ENCODE data around the gene KLHL17.
A peak's percentile ranks its signal among the peaks of the same experiment; 100 is the strongest.
"Not testable (repeated sequence)": the region's sequence is repeated elsewhere in the genome, so short reads cannot be mapped to it uniquely, and the experiment has no call there.

KLHL17 gene

GRCh38 chr1:970973-971730 is 10.8 kb downstream of the KLHL17 start:
- Histone ChIP-seq H3K4me3 (ENCODE audit: low read length in 2 of 2) (no peak overlapping the region), H3K9ac (ENCODE audit: low read length in 2 of 2) (no peak overlapping the region), H3K4me1 (ENCODE audit: control insufficient read depth, insufficient read depth, low read length) (peaks cover 23% of the 10 kb centered on the region), H3K36me3 (ENCODE audit: control insufficient read depth in 2 of 2, insufficient read depth in 2 of 2, low read length in 2 of 2) (no peaks in the 10 kb centered on the region), H3K27me3 (ENCODE audit: control insufficient read depth in 1 of 2, insufficient read depth in 2 of 2, low read length in 2 of 2) (peaks cover 45 to 66% of the 10 kb centered on the region in 2 donors), H3K27ac (ENCODE audit: low read length) (no peak overlapping the region), H3K9me3 (ENCODE audit: control insufficient read depth in 2 of 2, low read length in 2 of 2) (no peaks in the 10 kb centered on the region)

- Histone ChIP-seq H3K9me3 (ENCODE audit: control insufficient read depth in 2 of 2, low read length in 2 of 2) (no peaks in the 10 kb centered on the region), H3K27me3 (ENCODE audit: control insufficient read depth in 1 of 2, insufficient read depth in 2 of 2, low read length in 2 of 2) (peaks cover 45 to 68% of the 10 kb centered on the region in 2 donors), H3K27ac (ENCODE audit: low read length) (no peak overlapping the region), H3K9ac (ENCODE audit: low read length in 2 of 2) (no peak overlapping the region), H3K36me3 (ENCODE audit: control insufficient read depth in 2 of 2, insufficient read depth in 2 of 2, low read length in 2 of 2) (no peaks in the 10 kb centered on the region), H3K4me3 (ENCODE audit: low read length in 2 of 2) (no peak overlapping the region), H3K4me1 (ENCODE audit: control insufficient read depth, insufficient read depth, low read length) (peaks cover 19% of the 10 kb centered on the region)
Observed at GRCh38 chr1:971751-972506, 11.5 kb downstream of the KLHL17 start.

GRCh38 chr1:972726-973458 is 12.5 kb downstream of the KLHL17 start:
- Histone ChIP-seq H3K9ac (ENCODE audit: low read length in 2 of 2) (no peak overlapping the region), H3K27me3 (ENCODE audit: control insufficient read depth in 1 of 2, insufficient read depth in 2 of 2, low read length in 2 of 2) (peaks cover 38 to 64% of the 10 kb centered on the region in 2 donors), H3K27ac (ENCODE audit: low read length) (no peak overlapping the region)

GRCh38 chr1:973459-974292 is 13.3 kb downstream of the KLHL17 start:
- no peaks in the 10 kb centered on the region for H3K9me3 ChIP-seq (ENCODE audit: control insufficient read depth in 2 of 2, low read length in 2 of 2)
- H3K36me3 ChIP-seq (ENCODE audit: control insufficient read depth in 2 of 2, insufficient read depth in 2 of 2, low read length in 2 of 2): no peaks in the 10 kb centered on the region
- H3K4me1 ChIP-seq (ENCODE audit: control insufficient read depth, insufficient read depth, low read length): peaks cover 12% of the 10 kb centered on the region
- no peak overlapping the region for H3K9ac ChIP-seq (ENCODE audit: low read length in 2 of 2)
- H3K4me3 ChIP-seq (ENCODE audit: low read length in 2 of 2): no peak overlapping the region
- no peak overlapping the region for H3K27ac ChIP-seq (ENCODE audit: low read length)
- peaks cover 30 to 59% of the 10 kb centered on the region in 2 donors for H3K27me3 ChIP-seq (ENCODE audit: control insufficient read depth in 1 of 2, insufficient read depth in 2 of 2, low read length in 2 of 2)

More at GRCh38 chr1:972726-973458, 12.5 kb downstream of the KLHL17 start:
- Histone ChIP-seq H3K9me3 (ENCODE audit: control insufficient read depth in 2 of 2, low read length in 2 of 2) (no peaks in the 10 kb centered on the region), H3K4me1 (ENCODE audit: control insufficient read depth, insufficient read depth, low read length) (peaks cover 12% of the 10 kb centered on the region), H3K4me3 (ENCODE audit: low read length in 2 of 2) (no peak overlapping the region), H3K36me3 (ENCODE audit: control insufficient read depth in 2 of 2, insufficient read depth in 2 of 2, low read length in 2 of 2) (no peaks in the 10 kb centered on the region)

GRCh38 chr1:974293-974640 is 13.9 kb downstream of the KLHL17 start:
- H3K9me3 ChIP-seq (ENCODE audit: control insufficient read depth in 2 of 2, low read length in 2 of 2): no peaks in the 10 kb centered on the region
- H3K27me3 ChIP-seq (ENCODE audit: control insufficient read depth in 1 of 2, insufficient read depth in 2 of 2, low read length in 2 of 2): peaks cover 25 to 57% of the 10 kb centered on the region in 2 donors
- H3K9ac ChIP-seq (ENCODE audit: low read length in 2 of 2): no peak overlapping the region
- H3K27ac ChIP-seq (ENCODE audit: low read length): no peak overlapping the region
- H3K4me1 ChIP-seq (ENCODE audit: control insufficient read depth, insufficient read depth, low read length): peaks cover 12% of the 10 kb centered on the region
- no peak overlapping the region for H3K4me3 ChIP-seq (ENCODE audit: low read length in 2 of 2)
- no peaks in the 10 kb centered on the region for H3K36me3 ChIP-seq (ENCODE audit: control insufficient read depth in 2 of 2, insufficient read depth in 2 of 2, low read length in 2 of 2)

- H3K9me3 ChIP-seq (ENCODE audit: control insufficient read depth in 2 of 2, low read length in 2 of 2): no peaks in the 10 kb centered on the region
- H3K27ac ChIP-seq (ENCODE audit: low read length): no peak overlapping the region
- no peaks in the 10 kb centered on the region for H3K36me3 ChIP-seq (ENCODE audit: control insufficient read depth in 2 of 2, insufficient read depth in 2 of 2, low read length in 2 of 2)
- H3K9ac ChIP-seq (ENCODE audit: low read length in 2 of 2): no peak overlapping the region
- H3K4me1 ChIP-seq (ENCODE audit: control insufficient read depth, insufficient read depth, low read length): peaks cover 12% of the 10 kb centered on the region
- peaks cover 20 to 57% of the 10 kb centered on the region in 2 donors for H3K27me3 ChIP-seq (ENCODE audit: control insufficient read depth in 1 of 2, insufficient read depth in 2 of 2, low read length in 2 of 2)
- no peak overlapping the region for H3K4me3 ChIP-seq (ENCODE audit: low read length in 2 of 2)
Observed at GRCh38 chr1:974687-975328, 14.4 kb downstream of the KLHL17 start.

GRCh38 chr1:975365-975764 is 15.0 kb downstream of the KLHL17 start:
- Histone ChIP-seq H3K9ac (ENCODE audit: low read length in 2 of 2) (no peak overlapping the region), H3K36me3 (ENCODE audit: control insufficient read depth in 2 of 2, insufficient read depth in 2 of 2, low read length in 2 of 2) (no peaks in the 10 kb centered on the region), H3K9me3 (ENCODE audit: control insufficient read depth in 2 of 2, low read length in 2 of 2) (no peaks in the 10 kb centered on the region), H3K27me3 (ENCODE audit: control insufficient read depth in 1 of 2, insufficient read depth in 2 of 2, low read length in 2 of 2) (peaks cover 16 to 52% of the 10 kb centered on the region in 2 donors), H3K27ac (ENCODE audit: low read length) (no peak overlapping the region), H3K4me3 (ENCODE audit: low read length in 2 of 2) (peak overlapping the region in 1 of 2 donors; percentile 77), H3K4me1 (ENCODE audit: control insufficient read depth, insufficient read depth, low read length) (peaks cover 12% of the 10 kb centered on the region)

- peaks cover 12% of the 10 kb centered on the region for H3K4me1 ChIP-seq (ENCODE audit: control insufficient read depth, insufficient read depth, low read length)
- H3K27ac ChIP-seq (ENCODE audit: low read length): peak overlapping the region; percentile 69
- no peaks in the 10 kb centered on the region for H3K36me3 ChIP-seq (ENCODE audit: control insufficient read depth in 2 of 2, insufficient read depth in 2 of 2, low read length in 2 of 2)
- H3K9me3 ChIP-seq (ENCODE audit: control insufficient read depth in 2 of 2, low read length in 2 of 2): no peaks in the 10 kb centered on the region
- peak overlapping the region; percentile 31 to 77 for H3K4me3 ChIP-seq (ENCODE audit: low read length in 2 of 2)
- H3K9ac ChIP-seq (ENCODE audit: low read length in 2 of 2): peak overlapping the region in 1 of 2 donors; percentile 60
- H3K27me3 ChIP-seq (ENCODE audit: control insufficient read depth in 1 of 2, insufficient read depth in 2 of 2, low read length in 2 of 2): peaks cover 12 to 46% of the 10 kb centered on the region in 2 donors
Observed at GRCh38 chr1:975896-976683, 15.7 kb downstream of the KLHL17 start.

- not testable (repeated sequence) for H3K9ac ChIP-seq (ENCODE audit: low read length in 2 of 2); H3K9me3 ChIP-seq (ENCODE audit: control insufficient read depth in 2 of 2, low read length in 2 of 2); H3K4me3 ChIP-seq (ENCODE audit: low read length in 2 of 2); H3K36me3 ChIP-seq (ENCODE audit: control insufficient read depth in 2 of 2, insufficient read depth in 2 of 2, low read length in 2 of 2); H3K27ac ChIP-seq (ENCODE audit: low read length)
- Histone ChIP-seq H3K27me3 (ENCODE audit: control insufficient read depth in 1 of 2, insufficient read depth in 2 of 2, low read length in 2 of 2) (peaks cover 10 to 40% of the 10 kb centered on the region in 2 donors), H3K4me1 (ENCODE audit: control insufficient read depth, insufficient read depth, low read length) (peaks cover 12% of the 10 kb centered on the region)
Observed at GRCh38 chr1:976791-977190, 16.4 kb downstream of the KLHL17 start.
